IMR-90 (cell line): ENCODE data around the gene ULK1.

Experiments
- CEBPB ChIP-seq: IDR thresholded peaks from 2 replicates; pipeline ENCODE4 v1.6.1; 2012; ENCODE audit warnings: low read depth, low read length, improper control_type of control experiment
- MAFK ChIP-seq: IDR thresholded peaks from 2 replicates; pipeline ENCODE4 v1.6.1; 2012; ENCODE audit warnings: low read depth, low read length, improper control_type of control experiment
- MAZ ChIP-seq: IDR thresholded peaks from 2 replicates; pipeline ENCODE4 v1.6.1; 2012; ENCODE audit warnings: low read depth, mild to moderate bottlenecking, low read length, improper control_type of control experiment, moderate library complexity, borderline replicate concordance
- POLR2A ChIP-seq: IDR thresholded peaks from 2 replicates; pipeline ENCODE4 v1.6.1; 2012; ENCODE audit warnings: mild to moderate bottlenecking, low read depth, low read length
- RAD21 ChIP-seq: IDR thresholded peaks from 2 replicates; pipeline ENCODE4 v1.6.1; 2012; ENCODE audit warnings: low read length, improper control_type of control experiment
- RFX5 ChIP-seq: IDR thresholded peaks from 2 replicates; pipeline ENCODE4 v1.8.0; 2012; ENCODE audit warnings: low read depth, mild to moderate bottlenecking, low read length, moderate library complexity
- TF ChIP-seq, protein P1 (sequence below): conservative IDR thresholded peaks from 2 replicates; pipeline ENCODE4 v1.5.1; 2012; ENCODE audit warnings: mild to moderate bottlenecking, low read depth, low read length, improper control_type of control experiment
- TF ChIP-seq, protein P2 (sequence below): fragments of 150-350 bp; IDR thresholded peaks from 2 replicates; pipeline ENCODE4 v1.6.1; 2016; ENCODE audit warnings: low read depth, mild to moderate bottlenecking, low read length, moderate library complexity, borderline replicate concordance
- TF ChIP-seq, protein P3 (sequence below): fragments of 150-350 bp; IDR thresholded peaks from 2 replicates; pipeline ENCODE4 v1.6.1; 2017; ENCODE audit warnings: mild to moderate bottlenecking, antibody characterized with exemption, low read length, low read depth

DNA sequence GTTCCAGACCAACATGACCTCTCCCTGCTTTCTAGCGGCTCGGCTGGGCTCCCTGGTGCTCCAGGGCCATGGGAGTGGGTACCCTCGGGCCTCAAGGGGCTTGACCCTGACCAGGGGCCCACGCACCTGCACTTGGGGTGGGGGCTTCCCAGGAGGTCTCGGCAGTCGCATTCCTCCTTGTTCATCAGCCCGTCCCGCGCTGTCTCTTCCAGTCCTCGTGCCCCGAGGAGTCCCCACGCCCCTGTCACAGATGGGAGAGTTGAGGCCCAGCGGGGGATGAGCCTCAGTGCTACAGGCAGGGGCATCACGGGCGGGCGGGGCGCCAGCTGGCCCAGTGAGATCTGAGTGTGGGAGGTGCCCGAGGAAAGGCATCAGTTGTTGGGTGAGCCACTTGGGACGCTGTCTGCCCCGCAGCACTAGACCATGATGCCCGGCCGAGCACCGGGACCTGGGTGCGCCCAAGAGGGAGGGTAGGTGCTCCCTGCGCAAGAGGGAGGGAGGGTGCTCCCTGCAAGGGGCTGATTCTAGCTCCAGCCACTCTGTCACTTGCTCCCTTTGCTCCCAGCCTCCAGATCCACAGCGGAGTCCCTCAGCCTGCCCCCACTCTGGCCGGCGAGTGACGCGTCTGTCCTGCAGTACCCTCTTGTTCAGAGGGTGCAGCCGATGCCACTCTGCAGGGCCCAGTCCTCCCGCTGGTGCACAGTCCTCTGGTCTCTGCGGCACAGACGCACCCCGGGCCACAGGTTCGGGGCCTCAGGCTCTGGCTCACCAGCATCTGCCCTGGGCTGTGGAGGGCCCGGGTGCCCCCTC is 42.5 kb upstream of the ULK1 start:
- TF ChIP-seq MAFK, result no peak
- no peak for TF ChIP-seq POLR2A
- TF ChIP-seq, protein P1, sequence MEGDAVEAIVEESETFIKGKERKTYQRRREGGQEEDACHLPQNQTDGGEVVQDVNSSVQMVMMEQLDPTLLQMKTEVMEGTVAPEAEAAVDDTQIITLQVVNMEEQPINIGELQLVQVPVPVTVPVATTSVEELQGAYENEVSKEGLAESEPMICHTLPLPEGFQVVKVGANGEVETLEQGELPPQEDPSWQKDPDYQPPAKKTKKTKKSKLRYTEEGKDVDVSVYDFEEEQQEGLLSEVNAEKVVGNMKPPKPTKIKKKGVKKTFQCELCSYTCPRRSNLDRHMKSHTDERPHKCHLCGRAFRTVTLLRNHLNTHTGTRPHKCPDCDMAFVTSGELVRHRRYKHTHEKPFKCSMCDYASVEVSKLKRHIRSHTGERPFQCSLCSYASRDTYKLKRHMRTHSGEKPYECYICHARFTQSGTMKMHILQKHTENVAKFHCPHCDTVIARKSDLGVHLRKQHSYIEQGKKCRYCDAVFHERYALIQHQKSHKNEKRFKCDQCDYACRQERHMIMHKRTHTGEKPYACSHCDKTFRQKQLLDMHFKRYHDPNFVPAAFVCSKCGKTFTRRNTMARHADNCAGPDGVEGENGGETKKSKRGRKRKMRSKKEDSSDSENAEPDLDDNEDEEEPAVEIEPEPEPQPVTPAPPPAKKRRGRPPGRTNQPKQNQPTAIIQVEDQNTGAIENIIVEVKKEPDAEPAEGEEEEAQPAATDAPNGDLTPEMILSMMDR, result no peak
- no peak for TF ChIP-seq CEBPB
- no peak for TF ChIP-seq RFX5
- TF ChIP-seq RAD21, result no peak
- TF ChIP-seq, protein P2, sequence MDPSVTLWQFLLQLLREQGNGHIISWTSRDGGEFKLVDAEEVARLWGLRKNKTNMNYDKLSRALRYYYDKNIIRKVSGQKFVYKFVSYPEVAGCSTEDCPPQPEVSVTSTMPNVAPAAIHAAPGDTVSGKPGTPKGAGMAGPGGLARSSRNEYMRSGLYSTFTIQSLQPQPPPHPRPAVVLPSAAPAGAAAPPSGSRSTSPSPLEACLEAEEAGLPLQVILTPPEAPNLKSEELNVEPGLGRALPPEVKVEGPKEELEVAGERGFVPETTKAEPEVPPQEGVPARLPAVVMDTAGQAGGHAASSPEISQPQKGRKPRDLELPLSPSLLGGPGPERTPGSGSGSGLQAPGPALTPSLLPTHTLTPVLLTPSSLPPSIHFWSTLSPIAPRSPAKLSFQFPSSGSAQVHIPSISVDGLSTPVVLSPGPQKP, result no peak
- TF ChIP-seq MAZ, result no peak
- TF ChIP-seq, protein P3, sequence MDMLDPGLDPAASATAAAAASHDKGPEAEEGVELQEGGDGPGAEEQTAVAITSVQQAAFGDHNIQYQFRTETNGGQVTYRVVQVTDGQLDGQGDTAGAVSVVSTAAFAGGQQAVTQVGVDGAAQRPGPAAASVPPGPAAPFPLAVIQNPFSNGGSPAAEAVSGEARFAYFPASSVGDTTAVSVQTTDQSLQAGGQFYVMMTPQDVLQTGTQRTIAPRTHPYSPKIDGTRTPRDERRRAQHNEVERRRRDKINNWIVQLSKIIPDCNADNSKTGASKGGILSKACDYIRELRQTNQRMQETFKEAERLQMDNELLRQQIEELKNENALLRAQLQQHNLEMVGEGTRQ, result no peak
